Breast epithelium (tissue), 3 donors: ENCODE measurements around the gene COL4A4.

Source experiments
- POLR2A ChIP-seq: fragments of 450-650 bp; IDR thresholded peaks from one replicate; pipeline ENCODE4 v1.6.1; 2016; ENCODE audit warnings: antibody characterized with exemption, mild to moderate bottlenecking, moderate library complexity
- POLR2AphosphoS5 ChIP-seq, 3 donors: sonication (generic); formaldehyde crosslinking; IDR thresholded peaks; one replicate each; pipeline ENCODE4 v1.6.1; 2017; ENCODE audit warnings: antibody characterized with exemption in 3 of 3
- TF ChIP-seq, protein P1 (sequence below), 3 donors: fragments of 450-650 bp; IDR thresholded peaks; one replicate each; pipeline ENCODE4 v1.5.1; 2016 to 2017; ENCODE audit warnings: antibody characterized with exemption in 3 of 3, mild to moderate bottlenecking in 3 of 3, moderate library complexity in 3 of 3

GRCh38 chr2:227194219-227194618 is 30.2 kb upstream of the COL4A4 start:
- TF ChIP-seq, protein P1, sequence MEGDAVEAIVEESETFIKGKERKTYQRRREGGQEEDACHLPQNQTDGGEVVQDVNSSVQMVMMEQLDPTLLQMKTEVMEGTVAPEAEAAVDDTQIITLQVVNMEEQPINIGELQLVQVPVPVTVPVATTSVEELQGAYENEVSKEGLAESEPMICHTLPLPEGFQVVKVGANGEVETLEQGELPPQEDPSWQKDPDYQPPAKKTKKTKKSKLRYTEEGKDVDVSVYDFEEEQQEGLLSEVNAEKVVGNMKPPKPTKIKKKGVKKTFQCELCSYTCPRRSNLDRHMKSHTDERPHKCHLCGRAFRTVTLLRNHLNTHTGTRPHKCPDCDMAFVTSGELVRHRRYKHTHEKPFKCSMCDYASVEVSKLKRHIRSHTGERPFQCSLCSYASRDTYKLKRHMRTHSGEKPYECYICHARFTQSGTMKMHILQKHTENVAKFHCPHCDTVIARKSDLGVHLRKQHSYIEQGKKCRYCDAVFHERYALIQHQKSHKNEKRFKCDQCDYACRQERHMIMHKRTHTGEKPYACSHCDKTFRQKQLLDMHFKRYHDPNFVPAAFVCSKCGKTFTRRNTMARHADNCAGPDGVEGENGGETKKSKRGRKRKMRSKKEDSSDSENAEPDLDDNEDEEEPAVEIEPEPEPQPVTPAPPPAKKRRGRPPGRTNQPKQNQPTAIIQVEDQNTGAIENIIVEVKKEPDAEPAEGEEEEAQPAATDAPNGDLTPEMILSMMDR (IDR thresholded peaks at IDR 0.05): no peak
- TF ChIP-seq POLR2A: no peak
- no peak for TF ChIP-seq POLR2AphosphoS5 (IDR thresholded peaks at IDR 0.05)
